Stimulated activated naive CD8-positive, alpha-beta T cell treated with anti-CD3 and anti-CD28 coated beads, Interleukin-15, Interleukin-2, amounts not matched to agents 100 ng/mL and 50 ng/mL, for 24 hours (primary cell): ENCODE data around the gene WWOX.

Source experiments
- H3K27ac Mint-ChIP-seq: one replicate; pipeline ENCODE4 v1.8.0; 2021; ENCODE audit warnings: mild to moderate bottlenecking, mixed read lengths
- H3K27me3 Mint-ChIP-seq: one replicate; pipeline ENCODE4 v1.8.0; 2021; ENCODE audit warnings: mixed read lengths
- H3K36me3 Mint-ChIP-seq: one replicate; pipeline ENCODE4 v1.8.0; 2021; ENCODE audit warnings: low read depth, mixed read lengths
- H3K4me1 Mint-ChIP-seq: one replicate; pipeline ENCODE4 v1.8.0; 2021; ENCODE audit warnings: low read depth, mixed read lengths
- H3K4me3 Mint-ChIP-seq: one replicate; pipeline ENCODE4 v1.8.0; 2021; ENCODE audit warnings: mild to moderate bottlenecking, mixed read lengths
- H3K9me3 Mint-ChIP-seq: one replicate; pipeline ENCODE4 v1.8.0; 2021; ENCODE audit warnings: mixed read lengths

Gene WWOX

DNA sequence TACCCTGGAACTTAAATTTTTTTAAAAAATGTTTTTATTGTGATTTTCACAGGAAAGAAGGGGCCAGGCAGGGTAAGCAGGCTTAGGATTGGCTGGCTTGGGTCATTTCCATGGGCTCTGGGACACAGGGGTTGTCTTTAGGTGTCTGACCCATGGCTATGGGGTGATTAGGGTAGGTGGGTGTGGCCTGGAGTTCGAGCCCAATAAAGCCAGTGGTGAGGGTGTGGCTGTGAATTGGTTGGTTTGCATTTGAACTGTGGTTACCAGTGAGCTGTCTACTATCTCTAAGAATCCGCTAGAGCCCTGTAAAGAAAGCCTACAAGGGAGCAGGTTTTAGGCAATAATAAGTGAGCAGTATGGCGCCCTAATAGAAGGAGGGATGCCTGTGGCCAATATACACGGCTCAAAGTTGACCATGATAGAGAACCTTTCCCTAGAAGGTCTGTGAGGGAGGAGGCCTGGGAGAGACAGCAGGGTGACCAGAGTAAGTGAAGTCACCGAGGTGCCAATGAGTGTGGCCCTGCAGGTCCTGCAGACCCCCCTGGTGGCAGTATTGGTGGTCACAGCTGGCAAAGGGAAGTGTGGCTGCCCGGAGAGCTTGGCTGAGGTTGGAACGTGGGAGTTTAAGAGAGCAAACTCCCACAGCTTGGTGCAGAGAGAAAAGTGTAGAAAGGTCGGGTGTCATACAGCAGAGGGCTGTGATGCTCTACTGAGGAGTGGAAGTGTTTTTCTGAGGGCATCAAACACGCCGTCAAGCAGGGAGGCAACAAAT lies 454.0 kb downstream of the WWOX start:
- Mint-ChIP-seq H3K27me3 (no peaks in the 10 kb centered on the region), H3K27ac (no peak overlapping the region), H3K36me3 (no peaks in the 10 kb centered on the region), H3K9me3 (no peaks in the 10 kb centered on the region), H3K4me1 (peaks cover 11% of the 10 kb centered on the region), H3K4me3 (no peak overlapping the region)

DNA sequence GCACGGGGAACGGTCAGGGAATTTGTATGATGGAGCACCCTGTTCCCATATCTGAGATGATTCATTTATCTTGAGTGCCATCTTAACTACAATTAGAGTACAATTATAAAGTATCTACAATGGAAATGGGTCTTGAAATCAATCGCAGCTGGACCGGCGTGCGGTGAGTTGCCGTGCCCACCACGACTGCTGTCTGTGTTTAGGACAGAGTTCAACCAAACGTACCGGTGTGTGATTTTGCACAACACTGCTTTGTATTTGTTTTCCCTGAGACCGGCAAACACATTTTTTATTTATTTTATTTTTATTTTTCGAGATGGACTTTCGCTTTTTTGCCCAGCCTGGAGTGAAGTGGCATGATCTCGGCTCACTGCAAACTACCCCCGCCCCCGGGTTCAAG lies 457.0 kb downstream of the WWOX start:
- Mint-ChIP-seq H3K9me3 (no peaks in the 10 kb centered on the region), H3K27me3 (no peaks in the 10 kb centered on the region), H3K4me1 (peaks cover 11% of the 10 kb centered on the region), H3K27ac (no peak overlapping the region), H3K36me3 (no peaks in the 10 kb centered on the region), H3K4me3 (no peak overlapping the region)

DNA sequence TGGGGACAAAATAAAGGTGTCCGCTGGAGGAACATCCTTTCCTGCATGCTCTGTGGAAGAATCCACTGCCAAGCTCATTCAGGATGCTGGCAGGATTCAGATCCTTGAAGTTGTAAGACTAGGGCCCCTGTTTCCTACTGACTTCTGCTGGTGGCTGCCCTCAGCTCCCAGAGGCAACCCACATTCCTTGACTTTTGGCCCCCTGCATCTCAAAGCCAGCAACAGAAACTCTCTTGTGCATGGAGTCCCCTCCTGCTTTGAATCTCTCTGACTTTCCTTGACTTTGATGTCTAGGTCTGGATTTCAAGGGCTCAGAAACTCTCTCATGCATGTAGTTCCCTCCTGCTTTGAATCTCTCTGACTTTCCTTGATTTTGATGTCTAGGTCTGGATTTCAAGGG lies 461.5 kb downstream of the WWOX start:
- Mint-ChIP-seq H3K4me3 (no peak overlapping the region), H3K36me3 (peaks cover 8% of the 10 kb centered on the region), H3K27ac (no peak overlapping the region), H3K4me1 (peaks cover under 1% of the 10 kb centered on the region), H3K27me3 (no peaks in the 10 kb centered on the region), H3K9me3 (peaks cover 13% of the 10 kb centered on the region)

DNA sequence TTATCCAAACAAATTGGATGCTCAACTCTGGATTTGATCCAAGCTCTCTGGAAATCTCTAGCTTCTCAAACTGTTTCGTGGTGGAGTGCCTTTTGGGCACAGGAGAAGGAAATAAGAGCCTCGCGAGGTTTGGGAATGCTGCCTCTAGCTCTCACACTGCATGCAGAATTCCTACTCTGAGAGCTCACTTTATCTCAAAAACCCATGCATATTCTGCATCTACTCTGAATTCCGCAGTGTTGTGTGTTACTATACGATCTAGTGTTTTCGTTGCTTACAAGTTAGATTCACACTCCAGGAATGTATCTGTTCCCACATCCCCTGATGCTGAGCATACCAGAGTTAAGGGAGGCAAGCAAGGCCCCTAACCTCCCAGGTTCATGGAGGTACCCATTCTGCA lies 462.7 kb downstream of the WWOX start:
- no peak overlapping the region for H3K4me3 Mint-ChIP-seq
- no peak overlapping the region for H3K27ac Mint-ChIP-seq
- H3K36me3 Mint-ChIP-seq: peaks cover 8% of the 10 kb centered on the region
- H3K27me3 Mint-ChIP-seq: no peaks in the 10 kb centered on the region
- peaks cover 9% of the 10 kb centered on the region for H3K4me1 Mint-ChIP-seq
- peaks cover 13% of the 10 kb centered on the region for H3K9me3 Mint-ChIP-seq

DNA sequence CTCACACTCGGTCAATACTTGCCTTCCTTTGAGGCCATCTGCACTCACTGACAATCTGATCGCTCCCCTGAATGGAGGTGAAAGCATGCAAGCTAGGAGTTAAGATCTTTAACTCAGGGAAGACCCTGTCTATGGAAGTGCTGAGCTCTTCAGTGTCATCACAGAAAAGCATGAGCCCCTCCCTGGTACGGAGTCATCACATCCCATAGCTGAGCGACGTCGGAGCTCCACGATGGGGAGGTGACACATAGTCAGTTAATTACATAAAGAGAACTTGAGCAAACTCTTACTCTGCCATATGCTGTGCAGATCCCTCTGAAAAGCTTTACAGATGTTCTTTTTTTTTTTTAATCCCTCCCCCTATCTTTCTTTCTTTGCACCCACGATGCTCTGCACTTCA lies 463.2 kb downstream of the WWOX start:
- peaks cover 8% of the 10 kb centered on the region for H3K36me3 Mint-ChIP-seq
- H3K27ac Mint-ChIP-seq: no peak overlapping the region
- peaks cover 13% of the 10 kb centered on the region for H3K9me3 Mint-ChIP-seq
- H3K27me3 Mint-ChIP-seq: no peaks in the 10 kb centered on the region
- H3K4me1 Mint-ChIP-seq: peaks cover 9% of the 10 kb centered on the region
- no peak overlapping the region for H3K4me3 Mint-ChIP-seq

DNA sequence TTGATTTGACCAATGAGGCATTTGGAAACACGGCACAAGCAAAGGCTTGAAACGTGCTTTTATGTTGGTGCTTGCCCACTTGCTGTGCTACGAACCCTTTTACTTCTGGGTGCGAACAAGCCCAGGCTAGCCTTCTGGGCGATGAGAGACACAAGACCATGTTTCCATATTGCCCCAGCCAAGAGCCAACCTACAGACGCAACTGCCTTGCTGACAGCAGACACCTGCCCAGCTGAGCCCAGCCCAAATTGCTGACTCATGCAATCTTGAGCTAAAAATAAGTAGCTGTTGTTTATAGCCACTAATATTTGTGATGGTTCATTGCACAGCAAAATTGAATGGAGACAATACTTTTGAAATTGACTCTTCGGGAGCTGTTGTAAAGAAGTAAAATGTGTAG lies 464.5 kb downstream of the WWOX start:
- H3K27ac Mint-ChIP-seq: no peak overlapping the region
- peaks cover 8% of the 10 kb centered on the region for H3K36me3 Mint-ChIP-seq
- peaks cover 9% of the 10 kb centered on the region for H3K4me1 Mint-ChIP-seq
- peaks cover 13% of the 10 kb centered on the region for H3K9me3 Mint-ChIP-seq
- H3K4me3 Mint-ChIP-seq: no peak overlapping the region
- no peaks in the 10 kb centered on the region for H3K27me3 Mint-ChIP-seq

DNA sequence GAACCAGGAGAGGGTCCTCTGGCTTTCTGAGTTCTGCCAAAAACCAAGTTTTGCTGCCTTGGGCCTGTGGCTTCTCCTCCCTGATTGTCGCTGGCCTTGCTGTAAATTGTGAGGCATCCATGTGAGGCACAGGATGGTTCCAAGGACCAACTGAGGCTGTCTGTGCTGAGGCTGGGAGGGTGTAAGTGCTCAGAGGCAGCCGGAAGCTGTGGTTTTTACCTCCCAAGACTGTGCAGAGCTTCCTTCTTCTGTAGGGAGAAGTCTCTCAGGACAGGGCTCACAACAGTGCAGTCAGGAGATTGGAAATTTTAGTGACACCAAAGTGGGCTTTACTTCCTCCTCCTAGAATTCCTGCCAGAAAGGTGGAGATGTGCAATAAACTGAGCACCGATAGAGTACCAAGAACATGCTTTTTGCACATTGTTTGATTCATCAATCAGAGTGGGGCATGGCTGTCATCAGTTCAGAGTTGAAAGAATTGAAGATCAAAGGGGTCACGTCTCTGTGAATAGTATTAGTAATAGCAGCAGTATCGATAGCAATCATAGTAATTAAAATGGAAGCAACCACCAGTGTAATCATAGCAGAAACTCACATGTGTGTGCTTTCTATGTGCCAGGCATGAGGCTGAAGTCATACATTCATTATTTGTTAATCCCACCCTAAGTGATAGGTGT lies 467.1 kb downstream of the WWOX start:
- peaks cover 8% of the 10 kb centered on the region for H3K36me3 Mint-ChIP-seq
- no peak overlapping the region for H3K27ac Mint-ChIP-seq
- no peaks in the 10 kb centered on the region for H3K27me3 Mint-ChIP-seq
- peaks cover 17% of the 10 kb centered on the region for H3K4me1 Mint-ChIP-seq
- peaks cover 13% of the 10 kb centered on the region for H3K9me3 Mint-ChIP-seq
- no peak overlapping the region for H3K4me3 Mint-ChIP-seq

DNA sequence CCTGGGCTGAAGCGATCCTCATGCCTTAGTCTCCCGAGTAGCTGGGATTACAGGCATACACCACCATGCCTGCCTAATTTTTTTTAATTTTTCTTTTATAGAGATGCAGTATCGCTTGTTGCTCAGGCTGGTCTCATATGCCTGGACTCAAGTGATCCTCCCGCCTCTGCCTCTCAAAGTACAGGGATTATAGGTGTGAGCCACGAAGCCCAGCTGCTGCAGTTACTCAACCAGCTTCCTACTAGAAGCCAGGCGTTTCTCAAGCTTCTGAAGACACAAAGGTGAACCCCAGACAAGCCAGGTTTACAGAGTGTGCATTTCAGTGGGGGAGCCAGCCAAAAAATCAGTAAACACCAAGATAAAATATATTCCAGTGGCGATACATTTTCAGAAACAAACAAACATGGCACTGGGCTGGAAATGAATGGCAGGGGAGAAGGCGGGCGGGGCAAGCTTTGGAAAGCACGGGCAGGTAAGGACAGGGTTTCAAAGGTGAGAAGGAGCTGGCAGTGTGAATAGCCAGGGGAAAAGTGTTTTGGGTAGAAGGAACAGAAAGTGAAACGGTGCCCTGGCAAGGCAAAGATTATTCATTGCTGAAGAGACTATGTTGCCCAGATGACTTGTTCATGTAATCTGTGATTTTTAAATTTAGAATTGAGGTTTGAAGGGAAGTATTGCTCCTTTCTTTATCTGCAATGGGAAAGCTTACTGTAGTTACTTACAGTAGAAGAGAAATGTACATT lies 471.1 kb downstream of the WWOX start:
- no peak overlapping the region for H3K27ac Mint-ChIP-seq
- H3K4me1 Mint-ChIP-seq: peaks cover 17% of the 10 kb centered on the region
- H3K36me3 Mint-ChIP-seq: no peaks in the 10 kb centered on the region
- H3K4me3 Mint-ChIP-seq: no peak overlapping the region
- H3K27me3 Mint-ChIP-seq: no peaks in the 10 kb centered on the region
- H3K9me3 Mint-ChIP-seq: no peaks in the 10 kb centered on the region

DNA sequence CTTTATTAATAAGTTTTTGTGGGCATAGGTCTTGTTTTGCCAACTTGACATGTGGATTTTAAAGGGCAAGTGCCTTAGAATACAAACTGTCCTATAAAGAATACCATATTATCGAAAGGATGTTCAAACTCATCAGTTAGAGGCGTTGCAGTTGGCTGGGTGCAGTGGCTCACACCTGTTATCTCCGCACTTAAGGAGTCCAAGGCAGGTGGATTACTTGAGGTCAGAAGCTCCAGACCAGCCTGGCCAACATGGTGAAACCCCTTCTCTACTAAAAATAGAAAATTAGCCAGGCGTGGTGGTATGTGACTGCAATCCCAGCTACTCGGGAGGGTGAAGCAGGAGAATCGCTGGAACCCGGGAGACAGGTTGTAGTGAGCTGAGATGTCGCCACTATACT lies 472.0 kb downstream of the WWOX start:
- no peak overlapping the region for H3K27ac Mint-ChIP-seq
- no peaks in the 10 kb centered on the region for H3K36me3 Mint-ChIP-seq
- H3K9me3 Mint-ChIP-seq: no peaks in the 10 kb centered on the region
- H3K4me3 Mint-ChIP-seq: no peak overlapping the region
- peaks cover 12% of the 10 kb centered on the region for H3K4me1 Mint-ChIP-seq
- H3K27me3 Mint-ChIP-seq: no peaks in the 10 kb centered on the region

DNA sequence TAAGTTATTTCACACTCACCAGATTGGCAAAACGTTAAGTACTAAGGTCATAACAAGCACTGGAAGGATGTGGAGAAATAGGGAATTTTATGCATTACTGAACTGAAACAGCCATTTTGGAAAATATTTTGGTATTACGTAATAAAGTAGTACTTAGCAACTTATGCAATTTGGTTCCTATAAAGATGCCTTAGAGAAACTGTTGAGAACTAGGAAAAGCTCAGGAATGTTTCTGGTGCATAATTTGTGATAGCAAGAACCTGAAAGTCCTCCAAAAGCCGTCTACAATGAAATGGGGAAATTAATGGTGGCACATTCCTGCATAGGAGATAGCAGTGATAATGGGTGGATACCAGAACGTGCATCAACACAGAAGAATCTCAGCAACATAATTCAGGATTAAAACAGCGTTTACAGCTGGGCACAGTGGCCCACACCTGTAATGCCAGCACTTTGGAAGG lies 472.5 kb downstream of the WWOX start:
- H3K4me1 Mint-ChIP-seq: peaks cover 11% of the 10 kb centered on the region
- H3K36me3 Mint-ChIP-seq: no peaks in the 10 kb centered on the region
- H3K9me3 Mint-ChIP-seq: peaks cover 3% of the 10 kb centered on the region
- no peak overlapping the region for H3K4me3 Mint-ChIP-seq
- H3K27me3 Mint-ChIP-seq: no peaks in the 10 kb centered on the region
- H3K27ac Mint-ChIP-seq: no peak overlapping the region

DNA sequence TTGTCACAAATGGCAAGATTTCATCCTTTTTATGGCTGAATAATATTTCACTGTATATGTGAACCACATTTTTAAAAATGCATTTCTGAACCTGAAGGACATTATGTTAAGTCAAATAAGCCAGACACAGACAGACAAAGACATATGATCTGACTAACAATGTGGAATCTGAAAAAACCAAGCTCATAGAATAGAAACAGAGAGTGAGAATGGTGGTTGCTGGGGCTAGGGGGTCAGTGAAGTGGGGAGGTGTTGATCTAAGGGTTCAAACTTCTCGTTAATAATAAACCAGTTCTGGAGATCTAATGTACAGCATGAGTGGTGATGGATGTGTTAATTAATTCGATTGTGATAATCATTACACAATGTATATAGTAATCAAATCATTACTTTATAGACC lies 475.1 kb downstream of the WWOX start:
- H3K4me3 Mint-ChIP-seq: no peak overlapping the region
- H3K9me3 Mint-ChIP-seq: peaks cover 7% of the 10 kb centered on the region
- H3K36me3 Mint-ChIP-seq: no peaks in the 10 kb centered on the region
- no peaks in the 10 kb centered on the region for H3K27me3 Mint-ChIP-seq
- H3K27ac Mint-ChIP-seq: no peak overlapping the region
- H3K4me1 Mint-ChIP-seq: peaks cover 20% of the 10 kb centered on the region

DNA sequence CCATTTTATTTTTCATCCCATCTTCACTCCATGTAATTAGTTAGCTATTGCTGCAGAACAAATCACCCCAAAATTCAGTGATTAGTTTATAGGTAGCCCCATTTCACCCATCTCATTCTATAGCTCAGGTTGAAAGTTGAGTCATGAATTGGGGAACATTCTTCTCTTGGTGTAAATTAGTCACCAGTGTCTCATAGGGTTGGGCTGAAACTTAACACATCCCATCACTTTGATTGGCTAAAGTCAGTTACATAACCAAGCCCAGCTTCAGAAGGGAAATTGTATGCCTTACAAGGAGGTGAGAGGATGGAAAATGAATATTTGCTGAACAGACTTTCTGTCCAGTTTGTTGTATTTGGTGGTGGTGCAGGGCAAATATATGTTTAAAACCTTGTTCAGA lies 477.5 kb downstream of the WWOX start:
- Mint-ChIP-seq H3K36me3 (no peaks in the 10 kb centered on the region), H3K27ac (no peak overlapping the region), H3K4me3 (no peak overlapping the region), H3K4me1 (peaks cover 12% of the 10 kb centered on the region), H3K27me3 (no peaks in the 10 kb centered on the region), H3K9me3 (peaks cover 7% of the 10 kb centered on the region)

DNA sequence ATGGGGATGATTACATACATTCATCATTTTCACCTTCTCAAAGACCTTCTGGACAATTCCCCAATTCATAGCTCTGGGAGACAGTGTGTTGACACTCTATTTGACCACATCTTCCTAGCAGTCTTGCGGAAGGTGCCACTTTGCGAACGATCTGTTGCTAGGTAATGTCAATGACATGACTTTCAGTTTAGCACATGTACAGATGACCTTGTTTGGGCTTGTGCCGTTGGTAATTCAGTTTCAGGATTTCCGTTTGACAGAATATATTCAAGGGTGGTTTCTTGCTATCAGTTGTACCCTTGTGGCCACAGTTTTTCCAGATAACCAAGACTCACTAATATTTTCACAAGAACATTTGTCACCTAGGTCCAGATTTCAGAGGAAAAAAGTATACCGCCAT lies 478.2 kb downstream of the WWOX start:
- H3K4me3 Mint-ChIP-seq: no peak overlapping the region
- no peak overlapping the region for H3K27ac Mint-ChIP-seq
- H3K27me3 Mint-ChIP-seq: no peaks in the 10 kb centered on the region
- H3K4me1 Mint-ChIP-seq: peaks cover 12% of the 10 kb centered on the region
- H3K36me3 Mint-ChIP-seq: no peaks in the 10 kb centered on the region
- peaks cover 7% of the 10 kb centered on the region for H3K9me3 Mint-ChIP-seq

DNA sequence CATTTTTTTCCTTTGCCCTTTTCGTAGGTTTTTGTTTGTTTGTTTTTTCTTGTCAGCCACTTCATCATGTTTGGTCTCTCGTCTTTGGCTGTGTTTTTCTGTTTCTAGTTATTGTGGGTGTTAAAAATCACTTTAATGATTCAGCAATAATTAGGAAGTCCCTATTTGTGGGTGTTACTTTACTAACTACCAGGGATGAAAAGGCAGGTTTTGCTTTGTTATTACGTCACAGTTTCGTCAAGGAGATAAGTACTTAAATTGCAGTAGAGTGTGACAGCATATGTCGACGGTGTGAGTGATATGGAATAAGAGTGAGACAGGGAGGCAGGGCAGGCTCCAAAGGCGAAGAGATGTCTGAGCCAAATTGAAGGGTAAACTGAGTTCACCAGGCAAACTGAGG lies 479.6 kb downstream of the WWOX start:
- Mint-ChIP-seq H3K27me3 (no peaks in the 10 kb centered on the region), H3K36me3 (no peaks in the 10 kb centered on the region), H3K27ac (no peak overlapping the region), H3K9me3 (peaks cover 7% of the 10 kb centered on the region), H3K4me1 (peaks cover 12% of the 10 kb centered on the region), H3K4me3 (no peak overlapping the region)

DNA sequence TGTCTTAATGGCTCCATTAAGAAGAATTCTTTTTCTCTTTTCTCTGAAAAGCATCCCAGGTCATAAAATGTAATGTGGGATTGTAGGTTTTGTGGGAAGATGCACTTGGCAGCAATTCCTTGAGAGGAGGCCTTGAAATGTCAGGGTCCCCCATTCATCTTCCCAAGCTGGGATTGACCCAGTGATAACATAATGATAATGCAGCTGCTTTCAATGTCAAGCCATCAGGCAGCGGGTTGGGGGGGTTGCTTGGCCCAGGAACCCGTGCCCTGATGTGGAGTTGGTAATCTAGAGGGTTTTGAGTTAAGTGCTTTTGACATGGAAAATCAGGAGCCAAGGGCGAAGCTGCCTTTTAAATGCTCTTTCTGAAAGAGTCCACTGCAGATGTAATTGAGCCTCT lies 484.0 kb downstream of the WWOX start:
- Mint-ChIP-seq H3K4me1 (no peaks in the 10 kb centered on the region), H3K27me3 (no peaks in the 10 kb centered on the region), H3K36me3 (no peaks in the 10 kb centered on the region), H3K27ac (no peak overlapping the region), H3K4me3 (no peak overlapping the region), H3K9me3 (peaks cover 4% of the 10 kb centered on the region)
